GM12892 (cell line): ENCODE data around the gene RPL5.

Experiments
- POLR2A ChIP-seq: IDR thresholded peaks from 2 replicates; pipeline ENCODE4 v1.6.1; 2011; ENCODE audit warnings: low read depth, low read length, control low read depth
- POLR2AphosphoS5 ChIP-seq: IDR thresholded peaks from 2 replicates; pipeline ENCODE4 v1.6.1; 2011; ENCODE audit warnings: low read depth, low read length, control low read depth
- TAF1 ChIP-seq: IDR thresholded peaks from 2 replicates; pipeline ENCODE4 v1.6.1; 2011; ENCODE audit warnings: low read depth, mild to moderate bottlenecking, control low read depth, low read length, borderline replicate concordance

DNA sequence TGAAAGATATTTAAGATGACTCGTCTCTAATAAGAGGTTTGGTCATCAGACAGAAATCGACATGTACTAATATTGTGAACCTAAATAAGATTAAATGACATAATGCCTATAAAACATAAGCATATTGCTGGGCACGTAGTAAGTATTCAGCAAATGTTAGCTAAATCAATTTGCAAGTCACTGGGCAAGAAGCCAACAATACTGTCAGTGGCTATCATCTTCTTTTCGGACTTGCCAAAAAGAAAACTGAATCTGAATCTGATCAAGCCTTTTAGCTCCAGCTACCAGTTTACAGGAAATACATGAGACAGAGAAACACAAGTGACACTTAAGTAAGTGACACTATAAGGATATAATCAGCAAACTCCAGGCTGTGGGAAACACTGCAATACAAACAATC, 46.0 kb downstream of the RPL5 start:
- TF ChIP-seq POLR2A (no peak), TAF1 (no peak), POLR2AphosphoS5 (no peak)
